HepG2 (cell line): ENCODE results near the gene CORO1A. TPM values are rescaled to one million over a fixed set of nuclear protein-coding genes. Genes with fewer than 3 reads are reported as not detected.

Experiments used
- ATF4 ChIP-seq, 2 experiments: fragments of 450-650 bp in 1 of 2; sonication (generic) in 1 of 2; formaldehyde crosslinking; IDR thresholded peaks; 2 replicates each; pipeline versions ENCODE4 v1.5.0 to v1.8.0; 2020 to 2022; ENCODE audit warnings: mild to moderate bottlenecking in 1 of 2, missing genetic modification reagents in 1 of 2
- BORCS8-MEF2B ChIP-seq: sonication (generic); formaldehyde crosslinking; IDR thresholded peaks from 2 replicates; pipeline ENCODE4 v1.8.0; 2022; ENCODE audit warnings: mild to moderate bottlenecking, missing genetic modification reagents
- CHD4 ChIP-seq: fragments of 200-600 bp; sonication (generic); IDR thresholded peaks from 2 replicates; pipeline ENCODE4 v1.7.0; 2017; ENCODE audit warnings: mild to moderate bottlenecking, low read length, borderline replicate concordance
- CREM ChIP-seq, 2 experiments: sonication (generic) in 1 of 2; formaldehyde crosslinking in 1 of 2; IDR thresholded peaks; 2 replicates each; pipeline versions ENCODE4 v1.4.0 to v1.6.1; 2016 to 2020; ENCODE audit warnings: antibody characterized with exemption in 1 of 2, mild to moderate bottlenecking in 1 of 2, missing genetic modification reagents in 1 of 2
- DNMT1 ChIP-seq: sonication (generic); formaldehyde crosslinking; IDR thresholded peaks from 2 replicates; pipeline ENCODE4 v1.5.1; 2020; ENCODE audit warnings: mild to moderate bottlenecking, missing genetic modification reagents
- FOXP1 ChIP-seq, 2 experiments: fragments of 450-650 bp in 1 of 2; IDR thresholded peaks; 2 replicates each; pipeline ENCODE4 v1.6.1; 2017 to 2018; ENCODE audit warnings: antibody characterized with exemption in 1 of 2
- HNF4G ChIP-seq, 2 experiments: sonication (generic) in 1 of 2; formaldehyde crosslinking in 1 of 2; IDR thresholded peaks; 2 replicates each; pipeline versions ENCODE4 v1.4.0 to v1.6.1; 2011 to 2020; ENCODE audit warnings: borderline replicate concordance in 2 of 2, low read depth in 2 of 2, mild to moderate bottlenecking in 2 of 2, low read length in 1 of 2, missing genetic modification reagents in 1 of 2, moderate library complexity in 1 of 2
- HOXA9 ChIP-seq: sonication (generic); formaldehyde crosslinking; IDR thresholded peaks from 2 replicates; pipeline ENCODE4 v1.8.1; 2022; ENCODE audit warnings: missing genetic modification reagents, mild to moderate bottlenecking, moderate library complexity, borderline replicate concordance
- MEF2D ChIP-seq: sonication (generic); formaldehyde crosslinking; IDR thresholded peaks from 2 replicates; pipeline ENCODE4 v1.5.1; 2020; ENCODE audit warnings: mild to moderate bottlenecking, missing genetic modification reagents
- MXD4 ChIP-seq: IDR thresholded peaks from 2 replicates; pipeline ENCODE4 v1.6.1; 2016; ENCODE audit warnings: mild to moderate bottlenecking, missing biosample characterization, missing genetic modification reagents
- MXI1 ChIP-seq: IDR thresholded peaks from 3 replicates; pipeline ENCODE4 v1.6.1; 2012; ENCODE audit warnings: low read depth, low read length, inconsistent platforms, borderline replicate concordance
- REPIN1 ChIP-seq: sonication (generic); formaldehyde crosslinking; IDR thresholded peaks from 2 replicates; pipeline ENCODE4 v1.8.0; 2022; ENCODE audit warnings: missing genetic modification reagents, low read depth, mild to moderate bottlenecking, borderline replicate concordance
- SRF ChIP-seq: IDR thresholded peaks from 2 replicates; pipeline ENCODE4 v1.6.1; 2011; ENCODE audit warnings: mild to moderate bottlenecking, low read depth, low read length, moderate library complexity
- STAG1 ChIP-seq: sonication (generic); formaldehyde crosslinking; IDR thresholded peaks from 2 replicates; pipeline ENCODE4 v1.4.0; 2020; ENCODE audit warnings: missing genetic modification reagents
- TBX2 ChIP-seq: sonication (generic); formaldehyde crosslinking; IDR thresholded peaks from 2 replicates; pipeline ENCODE4 v1.5.0; 2020; ENCODE audit warnings: missing genetic modification reagents, mild to moderate bottlenecking, borderline replicate concordance
- THAP9 ChIP-seq: sonication (generic); formaldehyde crosslinking; IDR thresholded peaks from 2 replicates; pipeline ENCODE4; 2020; ENCODE audit warnings: missing genetic modification reagents, mild to moderate bottlenecking, borderline replicate concordance
- TRIM24 ChIP-seq: sonication (generic); formaldehyde crosslinking; IDR thresholded peaks from 2 replicates; pipeline ENCODE4 v1.8.0; 2022; ENCODE audit warnings: mild to moderate bottlenecking, missing genetic modification reagents
- XRCC5 ChIP-seq: fragments of 200-400 bp; formaldehyde crosslinking; optimal IDR thresholded peaks from 2 replicates; pipeline ENCODE3; 2017; ENCODE audit warnings: mild to moderate bottlenecking, low read length
- ZNF10 ChIP-seq: sonication (generic); formaldehyde crosslinking; IDR thresholded peaks from 2 replicates; pipeline ENCODE4 v1.4.0; 2020; ENCODE audit warnings: mild to moderate bottlenecking, low read depth, missing genetic modification reagents, borderline replicate concordance
- ZNF207 ChIP-seq: fragments of 450-650 bp; IDR thresholded peaks from 2 replicates; pipeline ENCODE4 v1.6.1; 2016; ENCODE audit warnings: antibody characterized with exemption, borderline replicate concordance
- ZNF354B ChIP-seq: sonication (generic); formaldehyde crosslinking; IDR thresholded peaks from 2 replicates; pipeline ENCODE4 v1.8.0; 2022; ENCODE audit warnings: mild to moderate bottlenecking, missing genetic modification reagents
- ZNF503 ChIP-seq: sonication (generic); formaldehyde crosslinking; IDR thresholded peaks from 2 replicates; pipeline ENCODE4 v1.4.0; 2020; ENCODE audit warnings: missing genetic modification reagents
- ZNF570 ChIP-seq: sonication (generic); formaldehyde crosslinking; IDR thresholded peaks from 2 replicates; pipeline ENCODE4 v1.4.0; 2020; ENCODE audit warnings: mild to moderate bottlenecking, missing genetic modification reagents, borderline replicate concordance
- ZSCAN9 ChIP-seq: IDR thresholded peaks from 2 replicates; pipeline ENCODE4 v1.6.1; 2016; ENCODE audit warnings: borderline replicate concordance
- polyA plus RNA-seq, 8 experiments: library from polyadenylated mRNA; depleted of rRNA in 3 of 8; stranded (reverse) in 7 of 8; unstranded in 1 of 8; fragments of >200 nt; fragmentation: Illumina TruSeq in 4 of 8; extraction: Trizol in 4 of 8; gene quantifications; 2 replicates each; pipeline versions ENCODE4 v1.2.1 to v1.2.3, GENCODE V29; 2011 to 2016; ENCODE audit warnings: low read depth in 4 of 8, missing spikeins in 1 of 8, mixed read lengths in 1 of 8; ENCODE audit not compliant: insufficient read depth in 1 of 8
- total RNA-seq, 5 experiments: library from RNA; depleted of rRNA; stranded (reverse); fragments of >200 nt; fragmentation: Illumina TruSeq; extraction: Trizol; gene quantifications; 2 replicates each; pipeline ENCODE4 v1.2.3, GENCODE V29; 2016; ENCODE audit warnings: low read depth in 1 of 5

Gene CORO1A
- total and polyA plus RNA-seq, 2 of the 13 experiments (the other 11 are each of a cell fraction or from before 2014, with no cell fraction given) = 6.5 to 12.9 TPM

GRCh38 chr16:30186782-30187555 is 3.6 kb downstream of the CORO1A start (continued):
- TF ChIP-seq THAP9 (CRISPR knock-in tag) = no peak
- TF ChIP-seq TRIM24 = no peak
- no peak for TF ChIP-seq CREM (IDR thresholded peaks at IDR 0.05)
- no peak for TF ChIP-seq CREM (CRISPR knock-in tag; IDR thresholded peaks at IDR 0.05)
- TF ChIP-seq MXD4 (CRISPR knock-in tag) = no peak
- peak; percentile 73 for TF ChIP-seq STAG1 (CRISPR knock-in tag)
- TF ChIP-seq ZNF10 (CRISPR knock-in tag) = no peak
- TF ChIP-seq TBX2 (CRISPR knock-in tag) = peak; percentile 25; the same call in 1 of the 2 replicates
- TF ChIP-seq ATF4 (CRISPR knock-in tag; IDR thresholded peaks at IDR 0.05) = no peak
- TF ChIP-seq SRF = no peak
- no peak for TF ChIP-seq CHD4
- TF ChIP-seq REPIN1 (CRISPR knock-in tag) = peak; percentile 59; the same call in 1 of the 2 replicates
- no peak for TF ChIP-seq ZSCAN9
- TF ChIP-seq HNF4G (IDR thresholded peaks at IDR 0.05; ENCODE audit: borderline replicate concordance, low read depth, low read length) = peak; percentile 32; the same call in 1 of the 2 replicates
- TF ChIP-seq HNF4G (CRISPR knock-in tag; IDR thresholded peaks at IDR 0.05; ENCODE audit: borderline replicate concordance, low read depth) = no peak
- 0 out of 3 replicates have a peak, but pooled peaks have one; percentile 39 for TF ChIP-seq MXI1
- TF ChIP-seq DNMT1 = peak; percentile 35; the same call in 1 of the 2 replicates
- TF ChIP-seq MEF2D (CRISPR knock-in tag) = no peak
- no peak for TF ChIP-seq ZNF354B (CRISPR knock-in tag)
- 0 out of 2 replicates have a peak, but pooled peaks have one; percentile 41 for TF ChIP-seq ZNF570 (CRISPR knock-in tag)
- no peak for TF ChIP-seq ZNF503 (CRISPR knock-in tag)
- TF ChIP-seq ZNF207 = no peak
- no peak for TF ChIP-seq FOXP1 (IDR thresholded peaks at IDR 0.05)
- TF ChIP-seq FOXP1 (CRISPR knock-in tag; IDR thresholded peaks at IDR 0.05) = no peak
- peak; percentile 75; the same call in 1 of the 2 replicates for TF ChIP-seq HOXA9 (CRISPR knock-in tag)
- peak; percentile 86 for TF ChIP-seq XRCC5
- peak; percentile 82 for TF ChIP-seq BORCS8-MEF2B (CRISPR knock-in tag)
